GM18507 (cell line): ENCODE data around the gene NEGR1.

Experiments
- DNase-seq: peaks from one replicate; pipeline ENCODE4 v3.0.0; 2011; ENCODE audit warnings: low read depth; ENCODE audit not compliant: insufficient read length; ENCODE audit errors: extremely low spot score
- FAIRE-seq: peaks from 2 replicates; lab custom pipeline; 2011; peaks lifted over from hg19 to GRCh38; lab: Jason Lieb, UNC

The NEGR1 gene

DNA sequence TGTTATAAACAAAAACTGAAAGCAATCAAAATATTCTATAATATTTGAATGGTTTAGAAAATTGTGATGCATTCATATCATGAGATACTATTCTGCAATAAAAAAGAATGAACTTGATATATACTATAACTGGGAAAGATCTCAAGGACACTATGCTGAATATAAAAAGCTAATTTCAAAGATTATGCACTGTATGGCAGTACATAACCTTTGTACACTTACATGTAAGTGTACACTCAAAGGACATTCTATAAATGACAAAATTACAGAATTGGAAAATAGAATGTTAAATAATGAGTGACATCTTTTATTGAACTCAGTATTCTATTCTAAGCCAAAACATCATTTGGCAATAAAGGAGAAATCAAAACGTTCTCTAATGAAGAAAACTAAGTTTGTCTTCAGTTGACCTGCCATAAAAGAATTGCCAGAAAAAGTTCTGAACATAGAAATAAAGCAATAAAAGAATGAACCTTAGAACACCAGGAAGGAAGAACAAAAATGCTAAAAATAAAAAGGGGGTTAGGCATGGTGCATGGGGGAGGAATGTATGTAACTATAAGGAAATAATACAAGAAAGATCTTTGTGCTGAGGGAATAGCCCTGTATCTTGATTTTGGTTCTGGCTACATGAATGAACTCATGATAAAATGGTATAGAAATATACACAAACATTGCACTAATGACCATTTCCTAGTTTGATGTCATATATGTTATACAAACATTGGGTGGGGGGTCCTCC, 519.7 kb downstream of the NEGR1 start:
- FAIRE-seq, result no peak
- DNase-seq, result no peak

DNA sequence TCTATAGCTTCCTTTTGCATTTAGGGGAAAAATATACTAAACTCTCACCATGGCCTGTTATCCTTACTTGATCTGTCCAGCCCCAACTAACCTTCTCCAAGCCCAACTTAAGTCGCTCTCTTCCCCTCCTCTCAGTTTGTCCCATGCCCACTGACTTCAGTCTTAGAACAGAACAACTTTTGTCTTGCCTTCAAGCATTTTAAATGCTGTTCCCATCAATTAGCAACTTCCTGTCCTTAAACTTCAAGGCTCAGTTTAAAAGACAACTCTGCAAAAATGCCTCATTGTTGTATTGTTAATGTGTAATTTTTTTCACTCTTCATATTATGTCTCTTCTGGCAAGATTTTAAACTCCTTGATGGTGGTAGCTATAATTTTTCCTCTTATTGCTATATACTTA, 526.9 kb downstream of the NEGR1 start:
- DNase-seq (no peak), FAIRE-seq (no peak)

- FAIRE-seq (no peak), DNase-seq (no peak)
These were observed 528.6 kb downstream of the NEGR1 start for GRCh38 chr1:71753746-71754145.

- DNase-seq (no peak), FAIRE-seq (no peak)
These were observed 537.0 kb downstream of the NEGR1 start for GRCh38 chr1:71745326-71745725.

DNA sequence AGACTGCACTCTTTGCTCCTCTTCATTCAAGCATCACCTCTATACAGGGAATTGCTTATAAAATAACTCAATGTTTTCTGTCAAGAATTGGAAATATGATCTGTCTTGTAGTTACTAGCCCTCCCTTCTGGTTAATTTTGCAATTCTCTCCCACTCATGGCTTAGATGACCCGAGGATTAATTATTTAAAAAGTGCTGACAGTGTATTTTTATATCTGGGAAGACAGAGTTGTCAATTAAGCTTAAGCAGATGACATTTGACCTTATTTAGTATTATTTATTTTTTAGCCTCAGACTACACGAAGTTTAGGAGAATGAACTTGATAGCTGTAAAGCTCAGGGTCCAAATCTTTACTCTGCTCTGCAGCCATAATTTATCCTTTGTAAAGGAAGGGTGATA, 538.5 kb downstream of the NEGR1 start:
- FAIRE-seq, result no peak
- DNase-seq, result no peak

- FAIRE-seq (no peak), DNase-seq (no peak)
These were observed 543.4 kb downstream of the NEGR1 start for GRCh38 chr1:71738910-71739309.

DNA sequence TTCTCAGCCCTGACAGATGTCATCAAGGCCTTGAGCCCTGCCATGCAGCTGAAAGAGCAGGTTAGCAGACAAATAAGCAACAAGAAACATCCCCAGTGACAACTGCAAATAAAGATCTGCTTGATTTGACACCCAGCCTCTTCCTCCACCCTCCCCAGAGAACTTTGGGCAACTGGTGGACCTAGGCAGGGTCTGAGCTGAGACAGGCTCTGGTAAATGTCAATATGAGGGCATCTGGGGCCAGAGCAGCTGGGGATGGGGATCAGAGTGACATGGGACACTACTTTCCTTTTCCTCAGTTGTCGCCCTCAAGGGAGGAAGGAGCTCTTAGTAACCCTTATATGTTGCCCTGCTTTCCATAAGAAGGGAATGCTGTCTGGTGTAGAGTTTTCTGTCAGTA, 544.1 kb downstream of the NEGR1 start:
- no peak for FAIRE-seq
- DNase-seq, result no peak

- DNase-seq, result no peak
These were observed 544.6 kb downstream of the NEGR1 start for GRCh38 chr1:71737768-71738167.

GRCh38 chr1:71733121-71733520, 549.2 kb downstream of the NEGR1 start:
- FAIRE-seq (no peak), DNase-seq (no peak)

More at GRCh38 chr1:71737768-71738167, 544.6 kb downstream of the NEGR1 start:
- no peak for FAIRE-seq

- FAIRE-seq, result no peak
- DNase-seq, result no peak
These were observed 560.8 kb downstream of the NEGR1 start for GRCh38 chr1:71721532-71721931.

DNA sequence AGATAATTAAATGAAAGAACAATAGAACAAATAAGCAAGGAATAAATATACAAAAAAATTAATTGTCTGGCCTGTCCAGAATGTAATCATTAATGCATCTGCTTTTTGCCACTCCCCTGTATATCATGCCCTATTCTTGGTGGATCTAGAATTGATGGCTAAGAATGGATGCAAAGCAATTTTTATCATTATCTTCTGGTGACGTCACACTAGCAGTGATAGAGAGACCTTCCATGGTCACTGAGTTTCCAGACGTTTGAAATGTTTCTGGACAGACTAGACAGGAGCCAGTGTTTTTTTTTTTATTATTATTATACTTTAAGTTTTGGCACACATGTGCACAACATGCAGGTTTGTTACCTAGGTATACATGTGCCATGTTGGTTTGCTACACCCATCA, 563.0 kb downstream of the NEGR1 start:
- no peak for DNase-seq
- no peak for FAIRE-seq

GRCh38 chr1:71717186-71717585, 565.2 kb downstream of the NEGR1 start:
- FAIRE-seq (no peak), DNase-seq (no peak)

DNA sequence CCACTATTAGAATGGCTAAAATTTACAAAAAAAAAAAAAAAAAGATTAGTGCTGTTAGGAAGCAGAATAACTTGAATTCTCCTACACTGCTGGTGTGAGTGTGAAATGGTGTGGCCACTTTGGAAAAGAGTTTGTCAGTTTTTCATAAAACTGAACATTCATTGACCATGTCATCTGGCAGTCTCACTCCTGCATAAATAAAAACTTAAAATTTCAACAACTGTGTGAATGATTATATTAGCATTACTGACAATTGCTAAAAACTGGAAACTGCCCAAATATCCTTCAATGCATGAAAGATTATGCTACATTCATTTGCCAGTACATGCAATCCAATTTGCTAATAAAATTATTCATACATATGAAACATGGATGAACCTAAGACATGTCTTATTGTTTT, 570.9 kb downstream of the NEGR1 start:
- FAIRE-seq, result no peak
- no peak for DNase-seq

DNA sequence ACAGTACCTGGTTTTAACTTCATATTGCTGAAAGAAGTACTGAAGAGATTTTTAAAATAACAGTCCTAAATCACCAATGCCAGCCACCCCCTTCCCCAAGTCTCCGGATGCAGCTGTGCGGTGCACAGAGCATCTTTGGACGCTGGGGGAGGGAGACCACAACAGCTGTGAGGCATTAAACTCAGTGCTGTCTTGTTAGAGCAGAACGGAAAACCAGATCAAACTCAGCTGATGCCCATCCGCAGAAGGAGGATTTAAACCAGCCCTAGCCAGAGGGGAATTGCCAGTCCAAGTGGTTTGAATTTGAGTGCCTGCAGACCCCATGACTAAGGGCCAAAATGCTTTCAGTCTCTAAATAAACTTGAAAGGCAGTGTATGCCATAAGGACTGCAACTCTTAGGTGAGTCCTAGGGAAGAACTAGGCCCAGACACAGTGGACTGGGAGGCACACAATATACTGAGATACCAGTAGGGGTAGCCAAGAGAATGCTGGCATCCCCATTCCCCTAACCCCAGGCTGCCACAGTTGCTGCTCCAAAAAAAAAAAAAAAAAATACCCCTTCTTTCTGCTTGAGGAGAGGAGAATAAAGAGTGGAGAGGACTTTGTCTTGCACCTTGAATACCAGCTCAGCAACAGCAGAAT, 576.2 kb downstream of the NEGR1 start:
- no peak for DNase-seq
- FAIRE-seq, result no peak

- DNase-seq, result no peak
- FAIRE-seq, result no peak
These were observed 584.2 kb downstream of the NEGR1 start for GRCh38 chr1:71698186-71698585.

DNA sequence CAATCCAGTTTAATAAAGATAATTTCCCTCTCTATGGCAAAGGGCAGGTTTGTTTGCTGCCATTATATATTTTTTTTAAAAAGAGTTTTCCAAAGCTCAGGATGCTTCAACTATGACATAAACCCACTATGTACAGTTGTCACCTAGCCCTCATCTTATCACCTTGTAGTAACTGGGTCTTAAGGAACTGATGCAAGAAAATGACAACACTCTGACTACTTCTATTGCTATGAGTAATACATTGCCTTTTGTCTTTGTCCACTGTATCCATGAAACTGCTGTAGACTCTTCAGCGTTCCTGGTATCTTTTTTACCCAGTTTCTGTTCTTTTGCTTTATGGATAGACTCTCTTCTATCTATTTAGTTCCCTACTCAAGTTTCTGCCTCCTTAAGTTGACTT, 586.5 kb downstream of the NEGR1 start:
- no peak for DNase-seq
- no peak for FAIRE-seq

GRCh38 chr1:71695084-71695483, 587.3 kb downstream of the NEGR1 start:
- no peak for DNase-seq
- FAIRE-seq, result no peak

GRCh38 chr1:71693581-71693980, 588.8 kb downstream of the NEGR1 start:
- DNase-seq (no peak), FAIRE-seq (no peak)

DNA sequence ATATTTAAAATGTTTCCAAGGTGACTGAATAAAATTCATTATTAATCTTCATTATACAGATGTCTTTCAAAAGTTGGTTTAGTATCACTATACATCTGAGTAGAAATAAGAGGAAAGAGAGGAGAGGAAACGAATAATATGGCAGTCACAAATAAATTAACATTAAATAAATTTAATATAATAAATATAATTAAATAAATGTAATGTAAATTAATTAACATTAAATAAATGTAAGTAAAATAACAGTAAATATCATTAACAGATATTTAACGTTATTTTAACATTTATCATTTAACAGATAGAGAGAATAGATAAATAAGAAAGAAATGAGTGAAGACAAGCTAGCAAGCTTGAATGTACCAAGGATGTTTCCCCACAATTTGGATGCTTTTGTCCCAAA, 592.7 kb downstream of the NEGR1 start:
- DNase-seq, result no peak
- no peak for FAIRE-seq

DNA sequence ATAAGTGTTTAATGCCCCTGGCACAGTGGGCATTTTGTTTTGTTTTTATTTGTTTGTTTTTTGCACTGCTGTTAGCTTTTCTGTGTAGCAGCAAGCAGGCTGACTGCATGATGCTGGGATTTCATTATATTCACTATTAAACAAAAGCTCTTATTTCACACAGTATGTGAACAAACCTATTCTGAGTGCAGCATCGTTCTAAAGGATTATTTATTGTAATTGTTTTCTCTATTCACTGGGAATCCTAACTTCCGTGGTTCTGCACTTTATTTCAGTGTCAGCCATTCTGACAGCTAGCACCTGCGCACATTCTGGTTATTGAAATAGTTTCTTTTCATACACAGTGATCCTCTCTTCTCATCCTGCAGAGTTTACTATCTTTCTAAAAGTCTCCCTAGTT, 595.0 kb downstream of the NEGR1 start:
- FAIRE-seq (no peak), DNase-seq (no peak)
